Measurements from ENCODE around the gene AADACL4. TPM values are rescaled to one million over a fixed set of nuclear protein-coding genes. Genes with fewer than 3 reads are reported as not detected.

Gene AADACL4
- total and polyA plus RNA-seq, 9 of the 15 experiments (the other 6 are each of a cell fraction or from before 2014, with no cell fraction given) = not detected

DNA sequence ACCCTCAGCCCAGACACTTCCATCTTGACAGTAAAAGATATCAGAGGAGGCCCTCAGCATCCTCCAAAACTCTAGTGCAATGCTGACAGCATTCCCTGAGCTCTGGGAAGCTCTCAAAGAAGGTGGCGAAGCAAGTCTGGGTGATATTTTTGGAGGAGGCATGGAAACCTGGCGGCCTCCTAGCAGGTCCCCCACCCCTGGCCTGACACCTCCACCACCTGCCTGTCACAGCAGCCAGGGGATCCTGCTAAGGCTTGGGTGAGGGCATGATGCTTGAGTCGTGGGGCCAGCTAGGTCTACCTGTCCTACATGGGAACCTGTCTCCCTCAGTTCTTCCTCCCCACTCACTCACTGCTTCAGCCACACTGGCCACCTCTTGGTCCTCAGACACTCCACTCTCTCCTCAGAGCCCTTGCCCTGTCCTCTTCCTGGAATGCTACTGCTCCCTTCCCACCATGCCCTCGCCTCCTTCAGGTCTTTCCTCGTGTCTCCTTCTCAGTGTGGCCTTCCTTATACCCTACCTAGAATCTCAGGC is 34.3 kb upstream of the AADACL4 start (continued):
- TF ChIP-seq HCFC1 (IDR thresholded peaks at IDR 0.05; ENCODE audit: low read depth, low read length) (no peak), PTTG1 (tag; IDR thresholded peaks at IDR 0.05; ENCODE audit: low read depth) (no peak), SP2 (IDR thresholded peaks at IDR 0.05; ENCODE audit: extremely low read depth, low read depth, low read length, poor library complexity, severe bottlenecking) (no peak), SIRT6 (IDR thresholded peaks at IDR 0.05; ENCODE audit: low read depth, low read length) (no peak), SMC3 (conservative IDR thresholded peaks at IDR 0.05; ENCODE audit: insufficient read depth, low read depth, low read length) (no peak), L3MBTL2 (IDR thresholded peaks at IDR 0.05) (no peak), ZNF347 (CRISPR knock-in tag; IDR thresholded peaks at IDR 0.05; ENCODE audit: low read depth) (no peak), BMI1 (IDR thresholded peaks at IDR 0.05; ENCODE audit: low read length) (no peak), POLR2AphosphoS5 (IDR thresholded peaks at IDR 0.05; ENCODE audit: control insufficient read depth, insufficient read depth, low read depth, low read length) (peak; percentile 66; the same call in 1 of the 2 replicates), MCM7 (IDR thresholded peaks at IDR 0.05) (no peak), HOXB6 (CRISPR knock-in tag; IDR thresholded peaks at IDR 0.05; ENCODE audit: borderline replicate concordance) (no peak), NFRKB (IDR thresholded peaks at IDR 0.05; ENCODE audit: low read depth) (no peak), ZNF740 (CRISPR knock-in tag; IDR thresholded peaks at IDR 0.05) (no peak), ZNF740 (tag; IDR thresholded peaks at IDR 0.05) (no peak), HMGXB4 (CRISPR knock-in tag; IDR thresholded peaks at IDR 0.05) (no peak), CBX3 (IDR thresholded peaks at IDR 0.05; ENCODE audit: borderline replicate concordance in 1 of 2, low read length in 2 of 2) (no peak), SREBF2 (CRISPR knock-in tag; IDR thresholded peaks at IDR 0.05) (no peak), TFAM (CRISPR knock-in tag; conservative IDR thresholded peaks at IDR 0.05) (no peak)
- TF ChIP-seq, protein P1, sequence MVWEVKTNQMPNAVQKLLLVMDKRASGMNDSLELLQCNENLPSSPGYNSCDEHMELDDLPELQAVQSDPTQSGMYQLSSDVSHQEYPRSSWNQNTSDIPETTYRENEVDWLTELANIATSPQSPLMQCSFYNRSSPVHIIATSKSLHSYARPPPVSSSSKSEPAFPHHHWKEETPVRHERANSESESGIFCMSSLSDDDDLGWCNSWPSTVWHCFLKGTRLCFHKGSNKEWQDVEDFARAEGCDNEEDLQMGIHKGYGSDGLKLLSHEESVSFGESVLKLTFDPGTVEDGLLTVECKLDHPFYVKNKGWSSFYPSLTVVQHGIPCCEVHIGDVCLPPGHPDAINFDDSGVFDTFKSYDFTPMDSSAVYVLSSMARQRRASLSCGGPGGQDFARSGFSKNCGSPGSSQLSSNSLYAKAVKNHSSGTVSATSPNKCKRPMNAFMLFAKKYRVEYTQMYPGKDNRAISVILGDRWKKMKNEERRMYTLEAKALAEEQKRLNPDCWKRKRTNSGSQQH (CRISPR knock-in tag; IDR thresholded peaks at IDR 0.05) = 0 out of 2 replicates have a peak, but pooled peaks have one; percentile 9
- TF ChIP-seq, protein P2, sequence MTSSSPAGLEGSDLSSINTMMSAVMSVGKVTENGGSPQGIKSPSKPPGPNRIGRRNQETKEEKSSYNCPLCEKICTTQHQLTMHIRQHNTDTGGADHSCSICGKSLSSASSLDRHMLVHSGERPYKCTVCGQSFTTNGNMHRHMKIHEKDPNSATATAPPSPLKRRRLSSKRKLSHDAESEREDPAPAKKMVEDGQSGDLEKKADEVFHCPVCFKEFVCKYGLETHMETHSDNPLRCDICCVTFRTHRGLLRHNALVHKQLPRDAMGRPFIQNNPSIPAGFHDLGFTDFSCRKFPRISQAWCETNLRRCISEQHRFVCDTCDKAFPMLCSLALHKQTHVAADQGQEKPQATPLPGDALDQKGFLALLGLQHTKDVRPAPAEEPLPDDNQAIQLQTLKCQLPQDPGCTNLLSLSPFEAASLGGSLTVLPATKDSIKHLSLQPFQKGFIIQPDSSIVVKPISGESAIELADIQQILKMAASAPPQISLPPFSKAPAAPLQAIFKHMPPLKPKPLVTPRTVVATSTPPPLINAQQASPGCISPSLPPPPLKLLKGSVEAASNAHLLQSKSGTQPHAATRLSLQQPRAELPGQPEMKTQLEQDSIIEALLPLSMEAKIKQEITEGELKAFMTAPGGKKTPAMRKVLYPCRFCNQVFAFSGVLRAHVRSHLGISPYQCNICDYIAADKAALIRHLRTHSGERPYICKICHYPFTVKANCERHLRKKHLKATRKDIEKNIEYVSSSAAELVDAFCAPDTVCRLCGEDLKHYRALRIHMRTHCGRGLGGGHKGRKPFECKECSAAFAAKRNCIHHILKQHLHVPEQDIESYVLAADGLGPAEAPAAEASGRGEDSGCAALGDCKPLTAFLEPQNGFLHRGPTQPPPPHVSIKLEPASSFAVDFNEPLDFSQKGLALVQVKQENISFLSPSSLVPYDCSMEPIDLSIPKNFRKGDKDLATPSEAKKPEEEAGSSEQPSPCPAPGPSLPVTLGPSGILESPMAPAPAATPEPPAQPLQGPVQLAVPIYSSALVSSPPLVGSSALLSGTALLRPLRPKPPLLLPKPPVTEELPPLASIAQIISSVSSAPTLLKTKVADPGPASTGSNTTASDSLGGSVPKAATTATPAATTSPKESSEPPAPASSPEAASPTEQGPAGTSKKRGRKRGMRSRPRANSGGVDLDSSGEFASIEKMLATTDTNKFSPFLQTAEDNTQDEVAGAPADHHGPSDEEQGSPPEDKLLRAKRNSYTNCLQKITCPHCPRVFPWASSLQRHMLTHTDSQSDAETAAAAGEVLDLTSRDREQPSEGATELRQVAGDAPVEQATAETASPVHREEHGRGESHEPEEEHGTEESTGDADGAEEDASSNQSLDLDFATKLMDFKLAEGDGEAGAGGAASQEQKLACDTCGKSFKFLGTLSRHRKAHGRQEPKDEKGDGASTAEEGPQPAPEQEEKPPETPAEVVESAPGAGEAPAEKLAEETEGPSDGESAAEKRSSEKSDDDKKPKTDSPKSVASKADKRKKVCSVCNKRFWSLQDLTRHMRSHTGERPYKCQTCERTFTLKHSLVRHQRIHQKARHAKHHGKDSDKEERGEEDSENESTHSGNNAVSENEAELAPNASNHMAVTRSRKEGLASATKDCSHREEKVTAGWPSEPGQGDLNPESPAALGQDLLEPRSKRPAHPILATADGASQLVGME (CRISPR knock-in tag; IDR thresholded peaks at IDR 0.05) = no peak

All from K562 (cell line).